Mammary epithelial cell (primary cell): ENCODE results near the gene SEMA5A.

Experiments
- EZH2 ChIP-seq: IDR thresholded peaks from 2 replicates; pipeline ENCODE4 v1.6.1; 2012; ENCODE audit warnings: low read length, inconsistent platforms, borderline replicate concordance
- TF ChIP-seq, protein P1 (sequence below), 2 donors: IDR thresholded peaks in 1 of 2; conservative IDR thresholded peaks in 1 of 2; 2 replicates each; pipeline ENCODE4 v1.5.1; 2011 to 2012; ENCODE audit warnings: inconsistent platforms in 2 of 2, low read length in 2 of 2, mild to moderate bottlenecking in 2 of 2, control low read depth in 1 of 2, low read depth in 1 of 2; ENCODE audit not compliant: insufficient read depth in 1 of 2; ENCODE audit errors: extremely low read depth in 1 of 2

GRCh38 chr5:9431151-9431495, 114.8 kb downstream of the SEMA5A start:
- TF ChIP-seq, protein P1, sequence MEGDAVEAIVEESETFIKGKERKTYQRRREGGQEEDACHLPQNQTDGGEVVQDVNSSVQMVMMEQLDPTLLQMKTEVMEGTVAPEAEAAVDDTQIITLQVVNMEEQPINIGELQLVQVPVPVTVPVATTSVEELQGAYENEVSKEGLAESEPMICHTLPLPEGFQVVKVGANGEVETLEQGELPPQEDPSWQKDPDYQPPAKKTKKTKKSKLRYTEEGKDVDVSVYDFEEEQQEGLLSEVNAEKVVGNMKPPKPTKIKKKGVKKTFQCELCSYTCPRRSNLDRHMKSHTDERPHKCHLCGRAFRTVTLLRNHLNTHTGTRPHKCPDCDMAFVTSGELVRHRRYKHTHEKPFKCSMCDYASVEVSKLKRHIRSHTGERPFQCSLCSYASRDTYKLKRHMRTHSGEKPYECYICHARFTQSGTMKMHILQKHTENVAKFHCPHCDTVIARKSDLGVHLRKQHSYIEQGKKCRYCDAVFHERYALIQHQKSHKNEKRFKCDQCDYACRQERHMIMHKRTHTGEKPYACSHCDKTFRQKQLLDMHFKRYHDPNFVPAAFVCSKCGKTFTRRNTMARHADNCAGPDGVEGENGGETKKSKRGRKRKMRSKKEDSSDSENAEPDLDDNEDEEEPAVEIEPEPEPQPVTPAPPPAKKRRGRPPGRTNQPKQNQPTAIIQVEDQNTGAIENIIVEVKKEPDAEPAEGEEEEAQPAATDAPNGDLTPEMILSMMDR (conservative IDR thresholded peaks at IDR 0.05 in 1 of 2, IDR thresholded peaks at IDR 0.05 in 1 of 2; ENCODE audit: extremely low read depth in 1 of 2, insufficient read depth in 1 of 2, low read depth in 1 of 2, low read length in 2 of 2), result no peak
- TF ChIP-seq EZH2, result no peak
